ENCODE data around the gene CNBD2.
"Not testable (repeated sequence)": the region's sequence is repeated elsewhere in the genome, so short reads cannot be mapped to it uniquely, and the experiment has no call there.

CNBD2 gene

GRCh38 chr20:36064658-36065426, 96.5 kb downstream of the CNBD2 start:
- DNase-seq, result peak; percentile 77 to 93 (median 89)

DNA sequence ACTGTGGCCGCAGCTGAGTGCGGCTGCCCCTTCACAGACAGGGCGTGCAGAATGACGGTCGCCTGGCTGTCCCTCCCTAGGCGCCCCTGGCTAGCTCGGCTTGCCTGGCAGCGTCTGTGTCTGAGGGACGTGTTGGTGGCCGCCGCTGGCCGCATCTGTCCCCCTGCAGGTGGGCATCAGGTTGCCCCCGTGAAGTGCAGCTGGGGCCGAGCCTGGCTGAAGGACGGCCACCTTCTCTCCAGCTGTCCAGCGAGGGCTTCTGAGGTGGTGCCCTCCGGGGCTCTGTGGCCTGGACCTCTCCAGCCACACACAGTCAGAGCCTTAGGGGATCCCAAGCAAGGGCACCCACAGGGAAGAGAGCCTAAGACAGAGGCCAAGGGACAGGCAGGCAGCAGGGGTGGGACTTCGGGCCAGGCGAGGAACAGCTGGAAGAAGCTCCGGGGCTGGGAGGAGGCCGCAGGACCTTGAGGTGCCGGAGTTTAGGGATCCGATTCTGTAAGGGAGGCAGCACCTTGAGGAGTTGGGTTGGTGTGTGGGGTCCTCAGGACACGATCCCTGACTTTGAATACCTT, 97.1 kb downstream of the CNBD2 start:
- no peak for DNase-seq

GRCh38 chr20:36066777-36067176, 98.4 kb downstream of the CNBD2 start:
- DNase-seq, result no peak

GRCh38 chr20:36068526-36068925, 100.1 kb downstream of the CNBD2 start:
- not testable (repeated sequence) for DNase-seq

GRCh38 chr20:36070451-36070850, 102.1 kb downstream of the CNBD2 start:
- no peak for DNase-seq

DNA sequence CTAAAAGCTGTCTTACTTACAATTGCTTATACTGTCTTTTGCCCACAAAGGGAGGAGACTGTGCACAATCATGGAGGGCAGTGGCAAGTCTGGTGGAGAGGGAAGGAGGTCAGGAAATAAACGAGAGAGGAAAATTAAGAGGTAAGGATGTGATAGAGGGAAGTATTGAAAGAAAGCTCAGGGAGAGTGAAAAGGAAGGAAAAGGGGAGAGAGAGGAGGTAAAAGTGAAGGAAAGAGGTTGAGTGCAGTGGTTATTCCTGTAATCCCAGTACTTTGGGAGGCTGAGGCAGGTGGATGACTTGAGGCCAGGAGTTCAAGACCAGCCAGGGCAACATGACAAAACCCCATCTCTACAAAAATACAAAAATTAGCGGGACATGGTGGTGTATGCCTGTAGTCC, 103.5 kb downstream of the CNBD2 start:
- DNase-seq, result no peak

DNA sequence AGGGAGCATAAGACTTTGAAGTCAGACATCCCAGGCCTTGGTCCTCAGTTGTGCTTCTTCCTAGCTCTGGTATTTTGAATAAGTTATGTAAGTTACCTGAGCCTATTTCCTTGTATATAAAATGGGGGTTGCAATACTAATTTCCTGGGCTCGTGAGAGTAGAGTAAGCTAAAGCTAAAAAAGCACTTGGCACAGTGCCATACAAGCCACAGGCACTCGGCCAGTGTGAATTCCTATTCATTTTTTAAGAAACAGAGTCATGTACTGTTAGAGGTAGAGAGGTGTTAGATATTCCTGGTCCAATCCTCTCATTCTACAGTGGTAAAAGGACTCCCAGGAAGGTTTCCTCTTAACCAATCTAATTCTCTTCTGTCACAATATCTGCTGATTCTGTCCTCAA, 106.6 kb downstream of the CNBD2 start:
- DNase-seq, result no peak

DNA sequence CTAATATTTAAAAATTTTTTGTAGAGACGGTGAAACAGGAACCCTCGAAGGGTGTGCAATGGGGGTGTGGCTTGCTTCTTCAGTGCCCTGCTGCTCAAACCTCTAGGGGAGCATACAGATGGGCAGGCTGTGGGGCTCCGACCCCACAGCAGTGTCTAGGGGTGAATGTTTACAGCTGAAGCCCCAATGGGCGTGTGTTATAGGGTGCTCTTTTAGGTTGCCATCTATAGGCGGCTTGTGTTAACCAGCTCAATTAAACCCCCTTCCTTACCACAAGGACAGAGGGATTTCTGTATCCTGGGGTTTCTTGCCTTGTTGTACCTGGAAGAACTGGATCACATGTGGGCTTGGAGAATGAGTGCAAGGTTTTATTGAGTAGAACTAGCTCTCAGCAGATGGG, 109.4 kb downstream of the CNBD2 start:
- DNase-seq, result not testable (repeated sequence)

DNA sequence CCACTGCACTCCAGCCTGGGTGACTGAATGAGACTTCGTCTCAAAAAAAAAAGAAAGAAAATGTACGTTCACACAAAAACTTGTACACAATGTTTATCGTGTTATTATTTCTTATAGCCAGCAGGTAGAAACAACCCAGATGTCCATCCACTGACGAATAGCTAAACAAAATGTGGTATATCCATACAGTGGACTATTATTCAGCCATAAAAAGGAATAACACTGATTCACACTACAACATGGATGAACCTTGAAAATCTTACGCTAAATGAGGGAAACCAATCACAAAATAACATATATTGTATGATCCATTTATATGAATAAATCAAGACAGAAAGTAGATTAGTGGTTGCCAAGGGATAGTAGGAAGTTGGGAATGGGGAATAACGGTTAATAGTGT, 111.1 kb downstream of the CNBD2 start:
- no peak for DNase-seq

GRCh38 chr20:36079984-36080383, 111.6 kb downstream of the CNBD2 start:
- not testable (repeated sequence) for DNase-seq

All from activated naive CD4-positive, alpha-beta T cell (primary cell).